Progenitor cell of endocrine pancreas (in vitro differentiated cells): ENCODE measurements around the gene CD22. TPM values are rescaled to one million over a fixed set of nuclear protein-coding genes. Genes with fewer than 3 reads are reported as not detected.

Experiments used
- DNase-seq: peaks from one replicate; pipeline ENCODE4 v3.0.0; 2021; ENCODE audit warnings: low spot score; ENCODE audit not compliant: unreplicated experiment
- H3K27ac Mint-ChIP-seq: 2 replicates; pipeline ENCODE4 v1.8.0; 2021; ENCODE audit warnings: mild to moderate bottlenecking, moderate library complexity, mixed read lengths
- H3K27me3 Mint-ChIP-seq: 2 replicates; pipeline ENCODE4 v1.8.0; 2021; ENCODE audit warnings: mixed read lengths
- H3K36me3 Mint-ChIP-seq: 2 replicates; pipeline ENCODE4 v1.8.0; 2022; ENCODE audit warnings: mixed read lengths; ENCODE audit not compliant: insufficient read depth
- H3K4me1 Mint-ChIP-seq: 2 replicates; pipeline ENCODE4 v1.8.0; 2021; ENCODE audit warnings: low read depth, mixed read lengths
- H3K4me3 Mint-ChIP-seq: 2 replicates; pipeline ENCODE4 v1.8.0; 2021; ENCODE audit warnings: low read depth, mild to moderate bottlenecking, moderate library complexity, mixed read lengths
- H3K9me3 Mint-ChIP-seq: 2 replicates; pipeline ENCODE4 v1.8.0; 2021; ENCODE audit warnings: low read depth, mixed read lengths
- total RNA-seq: library from RNA; stranded (reverse); gene quantifications from 2 replicates; pipeline ENCODE4 v1.2.1, GENCODE V29; 2021
- TF ChIP-seq, protein P1 (sequence below): fragments of 200-600 bp; sonication (generic); IDR thresholded peaks from one replicate; pipeline ENCODE4 v1.5.0; 2021; ENCODE audit warnings: antibody characterized with exemption, mild to moderate bottlenecking; ENCODE audit not compliant: unreplicated experiment

The CD22 gene
- total RNA-seq, 1 donor from 2014 or later = 5.1 TPM

DNA sequence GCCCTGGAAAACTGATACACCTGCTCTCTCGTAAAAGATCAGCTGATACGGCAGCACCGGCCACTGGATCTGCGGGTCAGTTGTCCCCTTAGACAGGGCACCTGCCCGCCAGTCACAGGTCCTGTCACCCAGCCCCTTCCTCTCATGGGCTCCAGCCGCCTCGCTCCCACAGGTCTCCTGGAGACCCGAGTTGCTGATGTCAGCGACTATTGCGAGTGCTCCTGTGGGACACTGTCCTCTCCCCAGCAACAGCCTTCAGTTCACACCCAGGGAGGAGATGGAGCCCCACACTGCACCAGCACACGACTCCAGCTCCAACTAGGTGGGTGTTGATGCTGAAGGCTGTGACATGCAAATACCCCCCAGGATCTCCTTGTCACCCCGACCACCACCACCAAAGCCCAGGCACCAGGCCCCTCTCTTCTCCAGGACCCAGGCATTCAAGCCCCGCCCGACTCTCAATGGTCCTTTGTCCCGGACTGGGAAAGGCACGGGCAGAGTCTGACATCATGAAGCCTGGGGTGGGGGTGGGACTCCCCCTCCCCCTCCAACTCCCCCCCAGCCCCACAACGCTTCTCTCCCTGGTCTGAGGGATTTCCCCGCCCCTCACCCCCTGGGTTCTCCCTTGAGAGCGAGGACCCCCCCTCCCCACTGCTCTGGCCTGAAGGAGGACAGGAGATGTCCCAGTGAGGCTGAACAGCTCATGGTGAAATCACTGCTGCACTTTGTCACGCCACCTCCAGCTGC, 38.4 kb upstream of the CD22 start:
- peaks cover 5% of the 10 kb centered on the region for H3K4me1 Mint-ChIP-seq
- peak overlapping the region; percentile 56 for H3K27ac Mint-ChIP-seq
- H3K27me3 Mint-ChIP-seq = peaks cover 19% of the 10 kb centered on the region
- H3K36me3 Mint-ChIP-seq = no peaks in the 10 kb centered on the region
- TF ChIP-seq, protein P1, sequence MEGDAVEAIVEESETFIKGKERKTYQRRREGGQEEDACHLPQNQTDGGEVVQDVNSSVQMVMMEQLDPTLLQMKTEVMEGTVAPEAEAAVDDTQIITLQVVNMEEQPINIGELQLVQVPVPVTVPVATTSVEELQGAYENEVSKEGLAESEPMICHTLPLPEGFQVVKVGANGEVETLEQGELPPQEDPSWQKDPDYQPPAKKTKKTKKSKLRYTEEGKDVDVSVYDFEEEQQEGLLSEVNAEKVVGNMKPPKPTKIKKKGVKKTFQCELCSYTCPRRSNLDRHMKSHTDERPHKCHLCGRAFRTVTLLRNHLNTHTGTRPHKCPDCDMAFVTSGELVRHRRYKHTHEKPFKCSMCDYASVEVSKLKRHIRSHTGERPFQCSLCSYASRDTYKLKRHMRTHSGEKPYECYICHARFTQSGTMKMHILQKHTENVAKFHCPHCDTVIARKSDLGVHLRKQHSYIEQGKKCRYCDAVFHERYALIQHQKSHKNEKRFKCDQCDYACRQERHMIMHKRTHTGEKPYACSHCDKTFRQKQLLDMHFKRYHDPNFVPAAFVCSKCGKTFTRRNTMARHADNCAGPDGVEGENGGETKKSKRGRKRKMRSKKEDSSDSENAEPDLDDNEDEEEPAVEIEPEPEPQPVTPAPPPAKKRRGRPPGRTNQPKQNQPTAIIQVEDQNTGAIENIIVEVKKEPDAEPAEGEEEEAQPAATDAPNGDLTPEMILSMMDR = no peak
- H3K4me3 Mint-ChIP-seq = no peak overlapping the region
- no peaks in the 10 kb centered on the region for H3K9me3 Mint-ChIP-seq
- no peak for DNase-seq

DNA sequence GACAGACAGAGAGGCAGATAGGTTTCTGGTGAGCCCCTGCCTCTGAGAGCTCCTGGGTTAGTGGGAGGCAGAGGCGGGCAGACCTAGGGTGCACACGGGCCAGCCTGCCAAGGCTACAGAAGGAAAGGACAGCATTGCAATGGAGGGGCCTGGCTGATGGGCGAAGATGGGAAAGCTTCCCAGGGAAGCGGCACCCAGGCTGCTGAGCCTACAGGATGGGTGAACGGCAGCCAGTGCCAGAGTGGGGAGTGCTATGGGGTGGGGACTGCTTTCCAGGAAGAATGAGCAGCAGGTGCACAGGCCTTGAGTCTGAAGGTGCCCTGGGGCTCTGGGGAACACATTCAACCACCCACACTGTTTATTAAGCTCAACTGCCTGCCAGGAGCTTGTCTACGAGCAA, 37.7 kb upstream of the CD22 start:
- no peaks in the 10 kb centered on the region for H3K9me3 Mint-ChIP-seq
- H3K27ac Mint-ChIP-seq = peak overlapping the region; percentile 79
- peaks cover 19% of the 10 kb centered on the region for H3K27me3 Mint-ChIP-seq
- H3K4me1 Mint-ChIP-seq = peaks cover 5% of the 10 kb centered on the region
- no peak overlapping the region for H3K4me3 Mint-ChIP-seq
- H3K36me3 Mint-ChIP-seq = no peaks in the 10 kb centered on the region
- no peak for DNase-seq
- TF ChIP-seq, protein P1 = no peak

DNA sequence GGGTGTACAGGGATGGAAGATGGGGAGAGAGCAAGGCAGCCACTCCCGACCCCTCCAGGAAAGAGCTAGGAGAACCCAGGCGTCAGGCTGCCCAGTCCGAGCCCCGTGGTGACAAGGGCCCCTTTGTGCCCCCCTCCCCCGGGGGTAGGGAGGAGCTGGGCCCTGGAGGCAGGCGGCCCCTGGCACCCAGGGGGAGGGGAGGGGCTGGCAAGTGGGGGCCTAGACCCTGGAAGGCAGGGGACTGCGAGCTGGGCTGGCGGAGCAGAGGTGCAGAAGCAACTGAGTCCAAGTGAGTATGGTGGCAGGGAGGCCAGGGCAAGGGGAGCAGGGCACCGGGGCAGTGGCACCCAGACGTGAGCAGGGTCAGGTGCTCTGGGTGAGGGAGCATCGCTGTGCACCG, 37.1 kb upstream of the CD22 start, which contains the start of gene MAG:
Gene MAG, plus strand, starts transcription at position 246 of the 400 bp plus-strand sequence. CDS start 3,248 bp downstream, outside the sequence.
- no peak for DNase-seq
- TF ChIP-seq, protein P1 = no peak
- no peak within 1 kb of the TSS for H3K4me3 Mint-ChIP-seq
- H3K27ac Mint-ChIP-seq = peak within 1 kb of the TSS; percentile 79
- no peaks in the 10 kb centered on the region for H3K36me3 Mint-ChIP-seq
- no peaks in the 10 kb centered on the region for H3K9me3 Mint-ChIP-seq
- peaks cover 5% of the 10 kb centered on the region for H3K4me1 Mint-ChIP-seq
- H3K27me3 Mint-ChIP-seq = peaks cover 19% of the 10 kb centered on the region

DNA sequence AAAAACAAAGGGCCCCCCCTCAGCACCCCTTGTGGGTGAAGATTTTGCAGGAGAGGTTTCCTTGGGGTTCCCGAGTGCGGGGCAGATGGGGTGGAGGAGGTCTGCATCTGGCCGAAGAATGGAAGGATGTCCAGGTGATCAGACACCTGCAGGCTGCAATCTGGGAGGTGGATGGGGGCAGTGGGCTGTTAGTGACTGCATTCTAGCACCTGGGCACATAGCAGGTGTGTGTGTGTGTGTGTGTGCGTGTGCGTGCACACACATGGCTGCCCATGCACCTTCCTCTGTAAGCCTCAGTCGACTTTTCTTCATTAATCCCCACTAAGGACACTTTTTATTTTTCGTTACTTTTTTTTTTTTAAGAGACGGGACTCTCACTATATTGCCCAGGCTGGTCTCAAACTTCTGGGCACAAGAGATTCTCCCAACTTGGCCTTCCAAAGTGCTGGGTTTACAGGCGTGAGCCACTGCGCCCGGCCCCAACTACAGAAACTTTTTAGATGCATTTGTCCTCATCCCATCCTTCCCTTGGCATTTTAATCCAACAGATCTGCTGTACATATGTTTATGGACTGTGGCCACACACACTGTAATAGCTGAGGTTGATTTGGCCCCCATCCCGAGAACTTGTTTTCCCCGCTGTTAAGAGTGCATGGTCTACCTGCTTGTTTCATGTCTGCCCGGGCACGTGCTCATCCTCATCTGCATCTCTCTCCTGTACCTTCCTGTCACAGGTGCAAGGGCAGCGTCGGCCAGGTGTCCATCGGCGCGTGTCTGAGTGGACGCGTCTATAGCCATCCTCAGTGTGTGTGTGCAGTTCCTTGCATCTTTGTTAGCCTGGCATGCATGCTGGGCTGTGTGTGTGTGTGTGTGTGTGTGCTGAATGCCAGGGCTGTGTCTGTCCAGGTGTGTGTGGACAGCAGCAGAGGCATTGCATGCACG, 36.3 kb upstream of the CD22 start:
- H3K4me3 Mint-ChIP-seq = no peak overlapping the region
- peaks cover 5% of the 10 kb centered on the region for H3K4me1 Mint-ChIP-seq
- no peak overlapping the region for H3K27ac Mint-ChIP-seq
- no peaks in the 10 kb centered on the region for H3K36me3 Mint-ChIP-seq
- peaks cover 19% of the 10 kb centered on the region for H3K27me3 Mint-ChIP-seq
- TF ChIP-seq, protein P1 = no peak
- no peak for DNase-seq
- no peaks in the 10 kb centered on the region for H3K9me3 Mint-ChIP-seq

DNA sequence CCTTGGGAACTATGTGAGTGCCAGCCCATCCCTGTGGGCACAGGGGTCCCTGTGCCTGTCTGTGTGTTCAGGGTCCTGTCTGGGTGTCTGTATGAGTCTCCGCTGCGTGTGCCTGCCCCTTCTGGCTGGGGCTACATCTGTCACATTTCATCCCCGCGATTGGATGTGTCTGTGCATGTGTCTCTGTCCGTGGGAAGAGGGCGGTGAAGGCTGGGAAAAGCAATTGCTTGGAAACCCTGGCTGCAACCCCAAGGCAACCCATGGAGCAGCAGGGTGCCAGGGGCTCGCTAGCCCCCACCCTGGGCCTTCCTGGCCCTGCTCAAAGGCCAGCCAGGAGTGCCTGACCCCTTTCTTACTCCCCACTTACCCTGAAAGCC, 35.6 kb upstream of the CD22 start:
- Mint-ChIP-seq H3K36me3 (no peaks in the 10 kb centered on the region), H3K27me3 (peaks cover 19% of the 10 kb centered on the region), H3K4me1 (peaks cover 5% of the 10 kb centered on the region), H3K27ac (no peak overlapping the region), H3K9me3 (no peaks in the 10 kb centered on the region), H3K4me3 (no peak overlapping the region)
- TF ChIP-seq, protein P1 = no peak
- no peak for DNase-seq
